Left ventricle myocardium inferior (tissue), 1 donor: Measurements from ENCODE around the gene TIAM1. TPM values are rescaled to one million over a fixed set of nuclear protein-coding genes. Genes with fewer than 3 reads are reported as not detected.

Source experiments
- DNase-seq: peaks from one replicate; pipeline ENCODE4 v3.0.0-alpha.2; 2020
- H3K27ac ChIP-seq: fragments of 200-600 bp; replicated peaks from 2 replicates; pipeline ENCODE4 v1.8.0; 2021
- H3K27me3 ChIP-seq: fragments of 200-600 bp; 2 replicates; pipeline ENCODE4 v1.8.0; 2021; ENCODE audit warnings: low read depth
- H3K36me3 ChIP-seq: fragments of 200-600 bp; 2 replicates; pipeline ENCODE4 v1.8.0; 2021
- H3K4me1 ChIP-seq: fragments of 200-600 bp; 2 replicates; pipeline ENCODE4 v1.8.0; 2021
- H3K4me3 ChIP-seq: fragments of 200-600 bp; 2 replicates; pipeline ENCODE4 v1.8.0; 2021; ENCODE audit warnings: mild to moderate bottlenecking, moderate library complexity
- H3K9me3 ChIP-seq: fragments of 200-600 bp; replicated peaks from 2 replicates; pipeline ENCODE4 v1.8.0; 2021
- intact Hi-C: fragments of 100-400 bp; cut with micrococcal nuclease; formaldehyde crosslinking; loops from one replicate; pipeline ENCODE4 v1.11.0; 2022
- total RNA-seq: library from RNA; stranded (reverse); fragmentation: NEBNext Ultra II Directional; extraction: Animal tissue kit (Norgen Biotek cat#: 25700); gene quantifications from one replicate; pipeline ENCODE4 v1.2.1, GENCODE V29; 2021
- TF ChIP-seq, protein P1 (sequence below): fragments of 200-600 bp; IDR thresholded peaks from 2 replicates; pipeline ENCODE4 v1.8.0; 2021; ENCODE audit warnings: antibody characterized with exemption, mild to moderate bottlenecking, borderline replicate concordance
- donor health status: DM: no; HTN: yes; CAD: no; lungs with severe emphysema.

TIAM1 gene
- total RNA-seq, 1 donor from 2014 or later: 1.8 TPM

DNA sequence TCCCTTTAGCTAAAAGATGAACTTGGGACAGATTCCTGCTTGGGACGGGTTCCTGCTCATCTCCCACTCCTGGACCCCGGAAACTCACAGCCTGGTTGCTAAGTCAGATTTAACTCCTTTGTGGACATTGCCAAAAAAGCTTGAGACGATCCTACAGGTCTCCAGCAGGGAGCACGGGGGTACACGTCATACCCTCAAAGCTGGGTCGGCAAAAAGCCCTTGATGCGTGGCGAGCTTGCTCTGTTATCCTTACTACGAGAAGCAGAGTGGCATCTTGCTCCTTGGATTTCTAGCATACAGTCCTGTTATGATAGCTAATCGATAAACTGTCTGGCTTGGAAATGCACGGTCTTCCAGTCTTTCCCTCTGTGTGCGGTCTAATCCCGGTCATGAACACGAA is 244.9 kb downstream of the TIAM1 start:
- no peak for DNase-seq
- intact Hi-C loops: loop anchor here (2.0 kb wide), 1 partner anchor 82 kb away; no protein-coding TSS in a partner anchor
- H3K9me3 ChIP-seq: no peaks in the 10 kb centered on the region
- no peak overlapping the region for H3K4me3 ChIP-seq
- H3K27me3 ChIP-seq: peaks cover 44% of the 10 kb centered on the region
- H3K36me3 ChIP-seq: no peaks in the 10 kb centered on the region
- H3K4me1 ChIP-seq: no peaks in the 10 kb centered on the region
- TF ChIP-seq, protein P1, sequence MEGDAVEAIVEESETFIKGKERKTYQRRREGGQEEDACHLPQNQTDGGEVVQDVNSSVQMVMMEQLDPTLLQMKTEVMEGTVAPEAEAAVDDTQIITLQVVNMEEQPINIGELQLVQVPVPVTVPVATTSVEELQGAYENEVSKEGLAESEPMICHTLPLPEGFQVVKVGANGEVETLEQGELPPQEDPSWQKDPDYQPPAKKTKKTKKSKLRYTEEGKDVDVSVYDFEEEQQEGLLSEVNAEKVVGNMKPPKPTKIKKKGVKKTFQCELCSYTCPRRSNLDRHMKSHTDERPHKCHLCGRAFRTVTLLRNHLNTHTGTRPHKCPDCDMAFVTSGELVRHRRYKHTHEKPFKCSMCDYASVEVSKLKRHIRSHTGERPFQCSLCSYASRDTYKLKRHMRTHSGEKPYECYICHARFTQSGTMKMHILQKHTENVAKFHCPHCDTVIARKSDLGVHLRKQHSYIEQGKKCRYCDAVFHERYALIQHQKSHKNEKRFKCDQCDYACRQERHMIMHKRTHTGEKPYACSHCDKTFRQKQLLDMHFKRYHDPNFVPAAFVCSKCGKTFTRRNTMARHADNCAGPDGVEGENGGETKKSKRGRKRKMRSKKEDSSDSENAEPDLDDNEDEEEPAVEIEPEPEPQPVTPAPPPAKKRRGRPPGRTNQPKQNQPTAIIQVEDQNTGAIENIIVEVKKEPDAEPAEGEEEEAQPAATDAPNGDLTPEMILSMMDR: no peak
- no peak overlapping the region for H3K27ac ChIP-seq

DNA sequence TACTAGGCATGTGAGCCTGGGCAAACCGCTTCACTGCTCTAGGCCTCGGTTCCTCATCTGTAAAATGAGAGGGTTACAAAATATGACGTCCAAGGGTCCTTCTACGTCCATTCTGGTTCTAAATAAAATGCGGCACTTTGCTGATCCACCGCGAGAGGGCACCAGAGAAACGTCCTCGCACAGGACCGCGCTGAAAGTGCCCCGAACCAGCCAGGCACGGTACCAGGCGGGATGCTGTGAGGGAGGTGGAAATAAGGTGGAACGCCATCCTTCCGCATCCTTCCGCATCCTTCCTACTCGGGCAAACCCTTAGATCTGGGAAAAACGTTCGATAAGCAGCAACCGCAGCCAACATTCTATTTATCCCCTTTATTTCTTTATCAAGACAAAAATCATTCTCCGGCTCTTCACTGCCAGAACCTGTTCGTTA is 245.5 kb downstream of the TIAM1 start:
- Histone ChIP-seq H3K27ac (no peak overlapping the region), H3K4me1 (no peaks in the 10 kb centered on the region), H3K36me3 (no peaks in the 10 kb centered on the region), H3K27me3 (peaks cover 44% of the 10 kb centered on the region), H3K4me3 (no peak overlapping the region), H3K9me3 (no peaks in the 10 kb centered on the region)
- TF ChIP-seq, protein P1: peak; percentile 91
- DNase-seq: peak; percentile 69
- intact Hi-C loops: loop anchor here (2.0 kb wide), 1 partner anchor 82 kb away; no protein-coding TSS in a partner anchor

DNA sequence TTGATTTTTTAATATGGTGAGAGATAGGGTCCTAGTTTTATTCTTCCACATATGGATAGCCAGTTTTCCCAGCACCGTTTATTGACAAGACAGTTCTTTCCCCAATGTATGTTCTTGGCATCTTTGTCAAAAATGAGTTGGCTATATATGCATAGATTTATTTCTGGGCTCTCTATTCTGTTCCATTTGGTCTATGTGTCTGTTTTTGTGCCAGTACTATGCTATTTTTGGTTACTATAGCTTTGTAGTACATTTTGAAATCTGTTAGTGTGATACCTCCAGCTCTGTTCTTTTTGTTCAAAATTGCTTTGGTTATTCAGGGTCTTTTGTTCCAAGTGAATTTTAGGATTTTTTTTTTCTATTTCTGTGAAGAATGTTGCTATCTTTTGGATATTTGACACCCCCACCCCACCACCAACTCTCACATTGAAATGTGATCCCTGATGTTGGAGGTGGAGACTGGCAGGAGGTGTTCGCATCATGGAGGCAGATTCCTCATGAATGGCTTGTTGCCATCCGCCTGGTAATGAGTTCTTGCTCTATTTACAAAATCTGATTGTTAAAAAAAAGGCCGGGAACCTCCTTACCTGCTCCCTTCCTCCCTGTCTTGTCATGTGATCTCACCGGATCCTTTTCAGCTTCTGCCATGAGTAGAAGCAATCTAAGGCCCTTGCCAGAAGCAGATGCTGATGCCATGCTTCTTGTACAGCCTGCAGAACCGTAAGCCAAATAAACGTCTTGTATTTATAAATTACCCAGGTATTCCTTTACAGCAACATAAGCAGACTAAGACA is 251.0 kb downstream of the TIAM1 start:
- Histone ChIP-seq H3K4me1 (no peaks in the 10 kb centered on the region), H3K9me3 (no peaks in the 10 kb centered on the region), H3K36me3 (no peaks in the 10 kb centered on the region), H3K27me3 (peaks cover 44% of the 10 kb centered on the region), H3K4me3 (no peak overlapping the region), H3K27ac (no peak overlapping the region)
- TF ChIP-seq, protein P1: no peak
- intact Hi-C loops: no loop called here
- no peak for DNase-seq

DNA sequence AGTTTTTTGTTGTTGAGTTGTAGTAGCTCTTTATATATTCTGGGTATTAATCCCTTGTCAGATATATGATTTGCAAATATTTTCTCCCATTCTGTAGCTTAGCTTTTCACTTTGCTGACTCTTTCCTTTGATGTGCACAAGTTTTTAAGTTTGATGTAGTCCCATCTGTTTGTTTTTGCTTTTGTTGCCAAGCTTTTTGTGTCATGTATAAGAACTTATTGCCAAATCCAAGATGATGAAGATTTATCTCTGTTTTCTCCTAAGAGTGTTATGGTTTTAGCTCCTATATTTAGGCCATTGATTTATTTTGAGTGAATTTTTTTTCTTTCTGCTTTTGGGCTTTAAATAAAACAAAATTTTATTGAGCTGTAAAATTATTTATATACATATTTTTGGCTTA is 253.7 kb downstream of the TIAM1 start:
- no peaks in the 10 kb centered on the region for H3K9me3 ChIP-seq
- no peak for DNase-seq
- intact Hi-C loops: no loop called here
- TF ChIP-seq, protein P1: no peak
- H3K27me3 ChIP-seq: peaks cover 46% of the 10 kb centered on the region
- peaks cover 4% of the 10 kb centered on the region for H3K4me1 ChIP-seq
- H3K4me3 ChIP-seq: no peak overlapping the region
- no peak overlapping the region for H3K27ac ChIP-seq
- no peaks in the 10 kb centered on the region for H3K36me3 ChIP-seq

DNA sequence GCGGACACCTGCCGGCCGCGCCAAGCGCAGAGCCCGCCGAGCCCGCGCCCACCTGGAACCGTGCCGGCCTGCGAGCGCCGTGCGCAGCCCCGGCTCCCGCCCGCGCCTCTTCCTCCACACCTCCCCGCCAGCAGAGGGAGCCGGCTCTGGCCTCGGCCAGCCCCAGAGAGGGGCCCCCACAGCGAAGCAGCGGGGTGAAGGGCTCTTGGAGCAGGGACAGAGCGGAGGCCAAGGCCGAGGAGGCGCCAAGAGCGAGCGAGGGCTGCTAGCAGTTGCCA is 255.6 kb downstream of the TIAM1 start:
- TF ChIP-seq, protein P1: no peak
- Histone ChIP-seq H3K27me3 (peaks cover 36% of the 10 kb centered on the region), H3K4me1 (peaks cover 4% of the 10 kb centered on the region), H3K4me3 (no peak overlapping the region), H3K36me3 (no peaks in the 10 kb centered on the region), H3K9me3 (no peaks in the 10 kb centered on the region), H3K27ac (no peak overlapping the region)
- DNase-seq: no peak
- intact Hi-C loops: loop anchor here (10.0 kb wide), 2 partner anchors 254 to 744 kb away; partner anchors contain the start of gene KRTAP23-1
